ENCODE measurements around the gene ERN1. TPM values are rescaled to one million over a fixed set of nuclear protein-coding genes. Genes with fewer than 3 reads are reported as not detected.

ERN1 gene
- polyA plus RNA-seq, 4 donors = 2.2 to 11.3 (median 6.5) TPM

DNA sequence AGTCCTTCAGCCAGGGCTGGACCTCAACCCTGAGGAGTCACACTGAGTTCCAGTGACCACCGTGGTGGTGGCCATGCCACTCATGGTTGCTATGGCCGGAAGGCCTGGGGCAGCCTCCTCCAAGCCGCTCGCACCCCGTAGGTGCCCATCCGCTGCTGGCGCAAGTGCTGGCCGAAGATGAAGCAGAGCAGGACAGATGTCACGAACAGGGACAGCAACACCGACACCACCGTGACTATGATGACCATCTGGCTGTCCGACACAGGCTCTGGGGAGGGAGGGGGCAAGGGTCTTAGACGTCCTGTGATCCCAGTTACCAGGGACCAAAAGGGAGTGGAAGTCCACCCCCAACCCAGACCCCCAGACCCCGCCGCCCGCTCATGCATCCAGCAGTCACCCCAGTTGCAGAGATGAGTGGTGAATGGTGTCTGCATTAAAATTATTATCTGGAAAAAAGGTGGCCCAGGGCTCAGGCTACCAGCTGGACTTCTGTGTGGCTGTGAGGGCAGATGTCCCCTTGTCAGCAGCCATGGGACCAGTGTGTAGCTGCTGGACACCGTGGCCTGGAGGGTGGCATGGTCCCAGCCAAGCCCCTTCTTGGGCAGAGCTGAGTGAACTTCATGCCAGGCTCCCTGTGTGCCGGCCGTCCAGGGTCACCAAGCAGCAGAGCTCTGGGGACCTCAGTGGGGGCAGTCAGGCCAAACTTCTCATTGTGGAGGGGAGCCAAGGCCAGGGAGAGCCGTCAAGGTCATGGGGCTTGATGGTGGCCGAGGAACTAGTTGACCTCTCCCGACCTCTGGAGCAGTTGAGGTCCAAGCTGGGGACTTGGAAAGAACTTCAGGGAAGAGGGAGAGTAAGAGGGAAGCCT, 127.1 kb downstream of the ERN1 start:
- Histone ChIP-seq H3K27ac (ENCODE audit: low read depth in 1 of 3, low read length in 2 of 3) (peak overlapping the region in 1 of 3 donors; percentile 57), H3K36me3 (ENCODE audit: control insufficient read depth in 3 of 3, insufficient read depth in 2 of 3, low read depth in 1 of 3, low read length in 3 of 3) (peaks cover 0 to 15% (median 0%) of the 10 kb centered on the region in 3 donors), H3K9me3 (ENCODE audit: control insufficient read depth in 2 of 2, insufficient read depth in 1 of 2, low read depth in 1 of 2, low read length in 1 of 2) (no peaks in the 10 kb centered on the region), H3K4me1 (ENCODE audit: control insufficient read depth in 3 of 3, insufficient read depth in 2 of 3, low read depth in 1 of 3, low read length in 2 of 3) (peaks cover 0 to 37% (median 4%) of the 10 kb centered on the region in 3 donors), H3K4me3 (ENCODE audit: low read depth in 1 of 3, low read length in 3 of 3) (no peak overlapping the region), H3K27me3 (ENCODE audit: control insufficient read depth in 3 of 3, insufficient read depth in 3 of 3, low read length in 3 of 3) (peaks cover 0 to 1% (median 0%) of the 10 kb centered on the region in 3 donors)
- 91 to 93% (median 93%) methylated on average over 22 of the region's 22 CpGs for WGBS, 3 donors
- DNase-seq = no peak
- FAIRE-seq = no peak

DNA sequence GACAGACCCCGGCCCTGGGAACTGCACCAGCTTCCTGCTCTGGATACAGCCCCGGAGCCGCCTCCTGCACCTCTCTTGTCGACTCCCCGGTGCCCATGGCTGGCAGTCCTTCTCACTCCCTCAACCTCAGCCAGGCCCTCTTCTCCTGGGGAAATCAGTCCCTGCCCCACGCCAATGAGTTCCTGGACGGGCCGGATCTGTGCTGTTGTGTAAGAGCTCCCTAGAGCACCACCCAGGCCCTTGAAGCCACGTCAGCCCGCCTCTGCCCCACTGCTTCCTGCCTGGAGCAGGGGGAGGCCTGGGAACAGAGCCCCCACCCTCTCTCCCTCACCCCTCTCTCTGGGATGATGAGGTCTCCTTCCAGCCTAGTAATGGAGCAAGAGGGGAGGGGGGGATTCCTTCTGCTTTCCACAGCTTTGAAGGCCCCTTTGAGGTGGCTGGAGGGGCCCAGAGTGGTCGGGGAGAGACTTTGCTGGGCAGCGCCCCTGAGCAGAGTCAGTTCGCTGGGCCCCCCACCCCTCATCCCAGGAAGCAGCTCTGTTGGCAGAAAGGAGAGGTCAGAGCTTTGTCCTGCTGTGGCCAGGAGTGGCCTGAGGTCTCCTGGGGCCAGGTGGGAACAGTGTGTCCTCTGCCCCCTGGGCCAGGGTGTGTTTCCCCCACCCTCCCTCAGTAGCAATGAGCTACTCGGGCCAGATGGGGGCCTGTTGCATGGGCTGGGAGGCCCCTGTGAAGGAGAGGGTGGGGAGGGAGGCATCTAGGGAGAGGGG, 128.0 kb downstream of the ERN1 start:
- Histone ChIP-seq H3K27me3 (ENCODE audit: control insufficient read depth in 3 of 3, insufficient read depth in 3 of 3, low read length in 3 of 3) (peaks cover 0 to 11% (median 0%) of the 10 kb centered on the region in 3 donors), H3K27ac (ENCODE audit: low read depth in 1 of 3, low read length in 2 of 3) (peak overlapping the region in 1 of 3 donors; percentile 57), H3K4me1 (ENCODE audit: control insufficient read depth in 3 of 3, insufficient read depth in 2 of 3, low read depth in 1 of 3, low read length in 2 of 3) (peaks cover 0 to 30% (median 4%) of the 10 kb centered on the region in 3 donors), H3K36me3 (ENCODE audit: control insufficient read depth in 3 of 3, insufficient read depth in 2 of 3, low read depth in 1 of 3, low read length in 3 of 3) (peaks cover 0 to 15% (median 0%) of the 10 kb centered on the region in 3 donors), H3K9me3 (ENCODE audit: control insufficient read depth in 2 of 2, insufficient read depth in 1 of 2, low read depth in 1 of 2, low read length in 1 of 2) (no peaks in the 10 kb centered on the region), H3K4me3 (ENCODE audit: low read depth in 1 of 3, low read length in 3 of 3) (no peak overlapping the region)
- DNase-seq (no peak), FAIRE-seq (no peak)
- WGBS, 3 donors = 76 to 84% (median 82%) methylated on average over 14 of the region's 14 CpGs

DNA sequence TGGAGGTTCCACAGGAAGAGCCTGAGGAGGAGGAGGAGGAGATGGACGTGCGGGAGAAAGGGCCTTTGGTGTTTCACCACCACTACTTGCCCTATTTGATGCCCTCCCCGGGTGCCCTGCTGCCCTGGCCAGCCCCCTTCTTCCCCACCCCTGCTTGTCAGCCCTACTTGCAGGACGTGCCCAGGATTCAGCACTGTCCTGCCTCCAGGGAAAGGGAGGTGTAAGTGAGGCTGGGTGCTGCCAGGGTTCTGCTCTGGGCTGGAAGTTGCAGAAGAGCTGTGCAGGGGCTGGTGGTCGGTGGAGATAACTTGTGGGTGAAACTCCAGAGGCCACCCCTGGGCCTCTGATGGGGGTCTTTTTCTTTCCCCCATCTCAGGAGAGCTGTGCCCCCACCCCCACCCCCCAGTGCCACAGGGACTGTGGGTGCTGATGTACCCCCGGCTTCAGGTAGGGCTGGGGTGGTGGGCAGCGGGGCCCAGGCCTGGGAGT, 128.8 kb downstream of the ERN1 start:
- H3K36me3 ChIP-seq (ENCODE audit: control insufficient read depth in 3 of 3, insufficient read depth in 2 of 3, low read depth in 1 of 3, low read length in 3 of 3) = peaks cover 0 to 15% (median 0%) of the 10 kb centered on the region in 3 donors
- FAIRE-seq = no peak
- H3K27me3 ChIP-seq (ENCODE audit: control insufficient read depth in 3 of 3, insufficient read depth in 3 of 3, low read length in 3 of 3) = peaks cover 0 to 15% (median 0%) of the 10 kb centered on the region in 3 donors
- H3K27ac ChIP-seq (ENCODE audit: low read depth in 1 of 3, low read length in 2 of 3) = peak overlapping the region in 1 of 3 donors; percentile 38
- WGBS, 3 donors = 72 to 91% (median 77%) methylated on average over 6 to 7 of the region's 7 CpGs
- no peak for DNase-seq
- H3K4me3 ChIP-seq (ENCODE audit: low read depth in 1 of 3, low read length in 3 of 3) = no peak overlapping the region
- no peaks in the 10 kb centered on the region for H3K9me3 ChIP-seq (ENCODE audit: control insufficient read depth in 2 of 2, insufficient read depth in 1 of 2, low read depth in 1 of 2, low read length in 1 of 2)
- peaks cover 0 to 22% (median 4%) of the 10 kb centered on the region in 3 donors for H3K4me1 ChIP-seq (ENCODE audit: control insufficient read depth in 3 of 3, insufficient read depth in 2 of 3, low read depth in 1 of 3, low read length in 2 of 3)

DNA sequence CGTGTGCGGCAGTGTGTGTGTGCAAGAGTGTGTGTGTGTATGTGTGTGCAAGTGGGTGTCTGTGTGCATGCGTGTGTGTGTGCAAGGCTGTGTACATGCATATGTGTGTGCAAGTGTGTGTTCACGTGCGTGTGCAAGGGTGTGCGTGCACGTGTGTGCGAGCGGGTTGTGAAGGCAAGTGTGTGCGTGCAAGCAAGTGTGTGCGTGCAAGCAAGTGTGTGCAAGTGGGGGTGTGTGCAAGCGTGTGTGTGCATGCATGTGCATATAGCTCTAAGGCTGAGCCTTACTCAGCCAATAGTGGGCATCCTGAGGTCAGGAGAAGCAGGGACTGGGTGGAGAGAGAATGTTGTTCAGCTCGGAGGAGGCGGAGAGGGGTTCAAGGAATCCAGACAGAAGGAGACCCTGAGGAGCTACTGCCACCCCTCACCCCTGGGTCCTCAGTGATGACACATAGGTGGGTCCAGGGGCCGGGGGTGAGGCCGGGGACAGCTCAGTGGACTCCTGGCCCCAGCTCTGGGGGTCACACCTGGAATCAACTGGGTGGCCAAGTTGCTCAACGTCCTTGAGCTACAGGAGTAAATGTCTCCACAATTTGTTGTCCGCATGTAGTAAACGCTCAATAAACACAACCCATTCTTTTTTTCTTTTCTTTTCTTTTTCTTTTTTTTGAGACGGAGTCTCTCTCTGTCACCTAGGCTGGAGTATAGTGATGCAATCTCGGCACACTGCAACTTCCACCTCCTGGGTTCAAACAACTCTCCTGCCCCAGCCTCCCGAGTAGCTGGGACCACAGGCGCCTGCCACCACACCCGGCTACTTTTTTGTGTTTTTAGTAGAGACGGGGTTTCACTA, 130.0 kb downstream of the ERN1 start:
- Histone ChIP-seq H3K9me3 (ENCODE audit: control insufficient read depth in 2 of 2, insufficient read depth in 1 of 2, low read depth in 1 of 2, low read length in 1 of 2) (no peaks in the 10 kb centered on the region), H3K36me3 (ENCODE audit: control insufficient read depth in 3 of 3, insufficient read depth in 2 of 3, low read depth in 1 of 3, low read length in 3 of 3) (peaks cover 0 to 10% (median 0%) of the 10 kb centered on the region in 3 donors), H3K27me3 (ENCODE audit: control insufficient read depth in 3 of 3, insufficient read depth in 3 of 3, low read length in 3 of 3) (peaks cover 0 to 15% (median 0%) of the 10 kb centered on the region in 3 donors), H3K4me1 (ENCODE audit: control insufficient read depth in 3 of 3, insufficient read depth in 2 of 3, low read depth in 1 of 3, low read length in 2 of 3) (peaks cover 0 to 12% (median 4%) of the 10 kb centered on the region in 3 donors), H3K27ac (ENCODE audit: low read depth in 1 of 3, low read length in 2 of 3) (no peak overlapping the region), H3K4me3 (ENCODE audit: low read depth in 1 of 3, low read length in 3 of 3) (no peak overlapping the region)
- DNase-seq (no peak), FAIRE-seq (no peak)
- WGBS, 3 donors = 67 to 83% (median 70%) methylated on average over 25 of the region's 25 CpGs

DNA sequence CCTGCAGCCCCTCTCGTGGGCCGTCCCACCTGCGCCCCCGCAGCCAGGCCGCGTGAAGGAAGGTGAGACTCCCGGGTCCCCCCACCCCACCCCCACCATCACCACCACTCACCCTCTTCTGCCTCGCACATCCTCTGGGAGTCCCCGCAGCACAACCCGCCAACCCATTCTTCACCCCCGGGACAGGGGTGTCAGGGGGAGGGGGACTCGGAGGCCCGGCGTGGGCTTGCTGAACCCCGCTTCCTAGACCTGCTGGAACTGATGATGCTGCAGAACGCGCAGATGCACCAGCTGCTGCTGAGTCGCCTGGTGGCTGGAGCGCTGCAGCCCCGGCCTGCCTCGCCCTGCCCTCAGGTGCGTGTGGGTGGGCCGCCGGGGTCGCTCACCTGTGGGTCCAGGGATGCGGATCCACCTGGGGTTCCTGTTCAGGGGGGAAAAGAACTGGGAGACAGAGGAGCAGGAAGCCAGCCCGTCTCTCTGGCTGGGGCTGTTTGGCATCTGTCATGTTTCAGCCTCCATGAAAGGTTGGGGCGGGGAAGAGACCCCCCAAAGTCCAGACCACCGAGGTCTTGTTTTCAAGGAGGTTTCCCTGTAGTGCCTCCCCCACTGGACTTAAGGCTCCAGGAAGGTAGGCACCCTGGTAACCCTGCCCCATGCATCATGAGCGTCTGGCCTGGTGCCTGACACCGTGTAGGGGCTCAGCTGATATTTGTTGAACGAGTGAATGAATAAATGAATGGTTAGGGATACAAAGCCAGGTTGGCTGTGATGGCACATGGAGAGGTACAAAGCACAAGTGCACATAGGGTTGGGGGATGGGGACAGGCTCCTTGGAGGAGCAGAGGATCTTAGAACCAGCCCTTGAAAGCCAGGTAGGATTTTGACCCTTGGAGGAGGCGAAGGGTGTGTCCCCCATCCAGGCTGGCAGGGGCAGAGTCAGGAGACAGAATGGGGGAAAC, 130.9 kb downstream of the ERN1 start:
- DNase-seq (no peak), FAIRE-seq (no peak)
- H3K4me3 ChIP-seq (ENCODE audit: low read depth in 1 of 3, low read length in 3 of 3) = peak overlapping the region; percentile 10 to 72 (median 62)
- WGBS, 3 donors = 9 to 17% (median 16%) methylated on average over 30 to 33 of the region's 33 CpGs
- H3K27me3 ChIP-seq (ENCODE audit: control insufficient read depth in 3 of 3, insufficient read depth in 3 of 3, low read length in 3 of 3) = peaks cover 0 to 15% (median 0%) of the 10 kb centered on the region in 3 donors
- peaks cover 0 to 9% (median 0%) of the 10 kb centered on the region in 3 donors for H3K36me3 ChIP-seq (ENCODE audit: control insufficient read depth in 3 of 3, insufficient read depth in 2 of 3, low read depth in 1 of 3, low read length in 3 of 3)
- peaks cover 0 to 12% (median 4%) of the 10 kb centered on the region in 3 donors for H3K4me1 ChIP-seq (ENCODE audit: control insufficient read depth in 3 of 3, insufficient read depth in 2 of 3, low read depth in 1 of 3, low read length in 2 of 3)
- H3K9me3 ChIP-seq (ENCODE audit: control insufficient read depth in 2 of 2, insufficient read depth in 1 of 2, low read depth in 1 of 2, low read length in 1 of 2) = no peaks in the 10 kb centered on the region
- H3K27ac ChIP-seq (ENCODE audit: low read depth in 1 of 3, low read length in 2 of 3) = no peak overlapping the region

DNA sequence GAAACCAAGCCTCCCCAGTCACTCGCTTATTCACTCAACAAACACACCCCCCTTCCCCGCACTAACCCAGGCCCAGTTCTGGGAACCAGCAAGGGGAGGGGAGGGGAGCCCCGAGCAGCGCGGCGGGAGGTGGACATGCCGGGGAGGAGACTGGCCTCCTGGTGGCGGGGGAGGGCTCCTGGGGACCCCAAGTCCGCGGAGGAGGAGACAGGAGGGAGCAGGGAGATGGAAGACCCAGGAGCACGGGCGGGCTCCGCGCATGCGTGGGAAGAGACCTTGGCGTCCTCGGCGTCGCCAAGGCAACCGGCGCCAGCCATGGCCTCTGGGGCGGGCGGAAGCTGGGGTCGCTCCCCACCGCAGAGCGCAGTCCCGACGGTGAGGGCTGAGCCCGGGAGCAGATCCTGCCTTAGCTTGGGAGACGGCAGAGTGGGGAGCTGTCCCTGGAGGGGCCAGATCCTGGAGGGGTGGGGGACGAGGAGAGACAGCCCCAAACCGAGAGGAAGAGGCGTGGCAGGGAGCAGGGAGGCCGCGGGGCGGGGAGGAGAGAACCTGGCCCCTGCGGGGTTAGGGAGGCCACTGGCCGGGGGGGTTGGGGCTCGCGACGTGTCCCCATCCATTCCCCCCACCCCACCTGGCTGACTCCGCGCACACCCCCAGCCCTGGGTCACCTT, 131.8 kb downstream of the ERN1 start, which contains the start of gene PRR29:
Gene PRR29, plus strand, starts transcription at position 302 of the 671 bp plus-strand sequence. Its CDS starts 14 bp downstream, at position 316.
- FAIRE-seq (no peak), DNase-seq (peak; percentile 45 to 84)
- Histone ChIP-seq H3K27me3 (ENCODE audit: control insufficient read depth in 3 of 3, insufficient read depth in 3 of 3, low read length in 3 of 3) (peaks cover 0 to 18% (median 0%) of the 10 kb centered on the region in 3 donors), H3K36me3 (ENCODE audit: control insufficient read depth in 3 of 3, insufficient read depth in 2 of 3, low read depth in 1 of 3, low read length in 3 of 3) (peaks cover 0 to 1% (median 0%) of the 10 kb centered on the region in 3 donors), H3K27ac (ENCODE audit: low read depth in 1 of 3, low read length in 2 of 3) (no peak within 1 kb of the TSS), H3K9me3 (ENCODE audit: control insufficient read depth in 2 of 2, insufficient read depth in 1 of 2, low read depth in 1 of 2, low read length in 1 of 2) (no peaks in the 10 kb centered on the region), H3K4me1 (ENCODE audit: control insufficient read depth in 3 of 3, insufficient read depth in 2 of 3, low read depth in 1 of 3, low read length in 2 of 3) (peaks cover 0 to 12% (median 4%) of the 10 kb centered on the region in 3 donors), H3K4me3 (ENCODE audit: low read depth in 1 of 3, low read length in 3 of 3) (peak within 1 kb of the TSS; percentile 10 to 72 (median 62))
- WGBS, 3 donors = 0 to 1% (median 1%) methylated on average over 19 to 43 of the region's 43 CpGs
